HFFc6 (cell line): ENCODE data around the gene TMEM125. TPM values are rescaled to one million over a fixed set of nuclear protein-coding genes. Genes with fewer than 3 reads are reported as not detected.

Source experiments
- DNase-seq: peaks from one replicate; pipeline ENCODE4 v3.0.0-alpha.2; 2018
- H3K27ac Mint-ChIP-seq: 2 replicates; pipeline ENCODE4 v1.8.0; 2020; ENCODE audit warnings: mild to moderate bottlenecking, mixed read lengths
- H3K27me3 Mint-ChIP-seq: 2 replicates; pipeline ENCODE4 v1.8.0; 2021; ENCODE audit warnings: mild to moderate bottlenecking, moderate library complexity, mixed read lengths; ENCODE audit not compliant: insufficient read depth
- H3K36me3 Mint-ChIP-seq: 2 replicates; pipeline ENCODE4 v1.8.0; 2021; ENCODE audit warnings: low read depth, mixed read lengths
- H3K4me1 Mint-ChIP-seq: 2 replicates; pipeline ENCODE4 v1.8.0; 2020; ENCODE audit warnings: low read depth, mixed read lengths
- H3K4me3 Mint-ChIP-seq: 2 replicates; pipeline ENCODE4 v1.8.0; 2020; ENCODE audit warnings: mild to moderate bottlenecking, moderate library complexity, mixed read lengths
- H3K9me3 Mint-ChIP-seq: 2 replicates; pipeline ENCODE4 v1.8.0; 2020; ENCODE audit warnings: mild to moderate bottlenecking, mixed read lengths
- CTCF ChIP-seq: fragments of 200-600 bp; sonication (generic); IDR thresholded peaks from 2 replicates; pipeline ENCODE4 v1.5.0; 2021; ENCODE audit warnings: antibody characterized with exemption, mild to moderate bottlenecking
- total RNA-seq, 6 experiments: library from RNA; stranded (reverse); fragmentation: NEBNext Ultra II Directional; extraction: Animal tissue kit (Norgen Biotek cat#: 25700); gene quantifications; 2 replicates in 1 of 6; 3 replicates in 5 of 6; pipeline ENCODE4 v1.2.3, GENCODE V29; 2021

Gene TMEM125
- total RNA-seq, 6 experiments from 2014 or later: not detected

- Mint-ChIP-seq H3K4me3 (no peak overlapping the region), H3K36me3 (peaks cover 5% of the 10 kb centered on the region; the same call in 1 of the 2 replicates), H3K4me1 (peaks cover 29% of the 10 kb centered on the region), H3K27me3 (peaks cover 2% of the 10 kb centered on the region), H3K27ac (no peak overlapping the region), H3K9me3 (no peaks in the 10 kb centered on the region)
- no peak for DNase-seq
- TF ChIP-seq CTCF: no peak
Observed at GRCh38 chr1:43238991-43239469, 30.8 kb upstream of the TMEM125 start.

- Mint-ChIP-seq H3K36me3 (peaks cover 5% of the 10 kb centered on the region; the same call in 1 of the 2 replicates), H3K9me3 (no peaks in the 10 kb centered on the region), H3K27ac (no peak overlapping the region), H3K4me3 (no peak overlapping the region), H3K4me1 (peaks cover 29% of the 10 kb centered on the region), H3K27me3 (peaks cover 2% of the 10 kb centered on the region)
- no peak for TF ChIP-seq CTCF
- no peak for DNase-seq
Observed at GRCh38 chr1:43239484-43239883, 30.3 kb upstream of the TMEM125 start.

- peaks cover 13% of the 10 kb centered on the region for H3K9me3 Mint-ChIP-seq
- no peak for TF ChIP-seq CTCF
- H3K4me3 Mint-ChIP-seq: no peak overlapping the region
- H3K4me1 Mint-ChIP-seq: peaks cover 29% of the 10 kb centered on the region
- DNase-seq: peak; percentile 23
- peaks cover 9% of the 10 kb centered on the region for H3K36me3 Mint-ChIP-seq
- H3K27ac Mint-ChIP-seq: no peak overlapping the region
- peaks cover 4% of the 10 kb centered on the region for H3K27me3 Mint-ChIP-seq
Observed at GRCh38 chr1:43241413-43241836, 28.4 kb upstream of the TMEM125 start.

- no peak overlapping the region for H3K4me3 Mint-ChIP-seq
- peaks cover 22% of the 10 kb centered on the region for H3K36me3 Mint-ChIP-seq
- no peak for DNase-seq
- peaks cover 7% of the 10 kb centered on the region for H3K27me3 Mint-ChIP-seq
- no peak for TF ChIP-seq CTCF
- H3K27ac Mint-ChIP-seq: no peak overlapping the region
- peaks cover 31% of the 10 kb centered on the region for H3K9me3 Mint-ChIP-seq
- H3K4me1 Mint-ChIP-seq: peaks cover 14% of the 10 kb centered on the region
Observed at GRCh38 chr1:43243299-43243698, 26.5 kb upstream of the TMEM125 start.

GRCh38 chr1:43246466-43247213 lies 23.1 kb upstream of the TMEM125 start:
- Mint-ChIP-seq H3K9me3 (peaks cover 45% of the 10 kb centered on the region), H3K4me3 (no peak overlapping the region), H3K36me3 (peaks cover 17% of the 10 kb centered on the region), H3K27ac (no peak overlapping the region), H3K4me1 (peaks cover 5% of the 10 kb centered on the region), H3K27me3 (peaks cover 15% of the 10 kb centered on the region)
- DNase-seq: no peak
- TF ChIP-seq CTCF: no peak
